ENCODE measurements around the gene MICALL2.

Gene MICALL2

DNA sequence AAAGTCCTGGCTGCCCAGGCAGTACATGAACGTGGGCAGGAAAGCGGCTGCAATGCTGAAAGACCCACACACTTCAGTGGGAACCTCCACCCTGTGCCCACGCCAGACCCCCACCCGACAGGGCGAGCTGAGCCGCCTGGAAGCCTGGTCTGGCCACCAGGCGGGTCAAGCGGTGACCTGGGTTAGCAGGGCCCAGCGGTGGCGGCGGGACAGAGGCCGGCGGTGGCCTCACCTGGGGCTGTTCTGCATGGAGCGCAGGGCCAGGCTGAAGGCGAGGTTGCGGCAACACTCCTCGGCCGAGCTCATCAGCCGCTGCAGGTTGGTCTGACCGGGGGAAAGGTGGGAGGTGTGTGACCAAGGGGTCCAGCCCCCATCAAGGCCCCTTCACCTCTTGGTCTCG is 11.6 kb upstream of the MICALL2 start:
- DNase-seq (ENCODE audit: extremely low spot score, insufficient read length, low read depth) (no peak), FAIRE-seq (no peak)

DNA sequence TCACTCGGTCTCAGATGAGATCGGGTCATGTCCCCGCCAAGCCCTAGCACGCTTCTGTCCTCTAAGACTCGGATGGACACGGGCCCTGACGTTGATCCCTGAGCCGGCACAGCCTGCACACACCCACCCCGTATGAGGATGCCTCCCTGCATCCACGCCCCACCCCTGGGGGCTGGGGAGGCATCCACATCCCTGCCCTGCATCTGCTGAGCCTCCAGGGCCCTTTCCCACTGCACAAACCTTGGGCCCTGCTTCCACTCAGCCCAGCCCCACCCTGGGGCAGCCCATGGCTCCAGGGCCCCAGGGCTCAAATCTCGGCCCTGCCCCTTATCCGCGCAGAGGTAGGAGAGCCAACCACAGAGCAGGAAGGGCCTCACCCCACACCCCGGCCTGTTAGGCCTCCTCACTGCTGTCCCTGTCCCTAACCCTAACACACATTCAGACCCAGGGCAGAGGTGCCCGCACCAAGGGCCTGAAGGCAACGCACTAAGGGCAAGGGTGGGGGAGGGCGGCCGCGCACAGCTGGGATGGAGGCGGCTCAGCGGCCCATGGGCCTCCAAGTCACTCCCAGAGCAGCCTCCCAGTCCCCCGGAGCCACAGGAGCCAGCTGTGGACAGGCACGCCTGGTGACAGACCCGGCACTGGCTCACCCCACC is 9.5 kb upstream of the MICALL2 start:
- FAIRE-seq (no peak), DNase-seq (ENCODE audit: extremely low spot score, insufficient read length, low read depth) (no peak)

DNA sequence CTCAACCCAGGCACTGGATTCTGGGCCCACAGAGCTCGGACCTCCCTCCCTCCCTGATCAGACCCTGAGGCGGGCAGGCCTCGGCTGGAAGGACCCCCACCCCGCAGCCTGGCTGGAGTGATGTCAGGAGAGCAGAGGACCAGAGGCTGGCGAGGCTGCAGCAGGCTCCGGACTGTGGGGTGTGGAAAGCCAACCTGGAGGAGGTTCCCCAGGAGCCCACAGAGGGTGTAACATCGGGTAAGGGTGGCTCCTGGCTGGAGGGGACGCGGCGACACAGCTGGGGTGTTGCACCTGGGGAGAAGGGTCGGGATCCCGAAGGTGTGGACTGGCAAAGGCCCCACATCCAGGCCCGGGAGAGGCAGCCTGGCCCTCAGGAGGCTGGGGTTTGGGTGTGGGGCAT is 8.9 kb upstream of the MICALL2 start:
- FAIRE-seq (no peak), DNase-seq (ENCODE audit: extremely low spot score, insufficient read length, low read depth) (no peak)

DNA sequence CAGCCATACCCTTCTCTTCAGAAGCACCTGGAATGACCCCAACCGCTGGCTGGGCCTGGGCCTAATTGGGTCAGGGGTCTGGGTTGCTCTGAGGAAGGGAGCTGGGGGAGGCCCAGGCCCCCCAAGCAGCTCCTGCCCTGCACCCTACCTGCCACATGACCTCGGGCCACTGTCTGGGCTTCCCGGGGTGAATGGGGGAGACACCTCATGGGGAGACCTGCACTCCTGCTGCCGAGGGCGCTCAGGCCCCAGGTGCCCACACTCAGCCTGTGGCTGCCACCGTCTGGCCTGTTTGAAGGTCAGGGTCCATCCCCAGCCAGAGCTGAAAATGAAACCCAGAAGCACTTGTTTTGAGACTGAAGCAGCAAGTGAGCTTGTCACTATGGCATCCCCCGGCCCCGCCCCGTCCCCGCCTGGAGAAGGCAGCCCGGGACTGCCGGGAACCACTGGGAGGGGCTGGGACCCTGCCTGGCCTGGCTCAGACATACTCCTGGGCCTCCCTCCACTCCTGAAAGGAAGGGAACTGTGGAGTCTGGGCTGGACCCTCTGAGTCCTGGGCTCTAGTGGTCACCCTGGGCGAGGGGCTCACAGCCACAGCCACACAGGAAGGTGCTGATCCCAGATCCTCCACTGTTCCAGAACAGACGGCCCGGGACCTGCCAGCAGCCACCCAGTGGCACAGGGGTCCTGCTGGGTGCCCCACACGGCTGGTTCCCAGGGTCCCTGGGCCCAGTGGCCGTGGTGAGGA is 7.4 kb upstream of the MICALL2 start:
- FAIRE-seq, result no peak
- no peak for DNase-seq (ENCODE audit: extremely low spot score, insufficient read length, low read depth)

DNA sequence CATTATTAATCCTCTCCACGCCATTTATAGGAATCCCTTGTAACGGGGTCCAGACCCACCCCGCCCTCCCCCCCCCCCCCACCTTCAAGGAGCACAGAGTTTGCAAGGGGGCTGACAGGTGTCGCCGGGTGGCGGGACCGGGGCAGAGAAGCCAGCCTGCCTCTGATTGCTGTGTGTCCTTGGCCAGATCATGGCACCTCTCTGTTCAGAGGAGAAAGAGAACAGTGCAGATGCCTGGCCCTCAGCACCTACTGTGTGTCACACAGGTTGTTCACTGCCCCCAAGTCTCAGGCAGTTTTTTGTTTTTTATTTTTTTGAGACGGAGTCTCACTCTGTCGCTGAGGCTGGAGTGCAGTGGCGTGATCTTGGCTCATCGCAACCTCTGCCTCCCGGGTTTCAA is 5.4 kb upstream of the MICALL2 start:
- no peak for FAIRE-seq
- DNase-seq (ENCODE audit: extremely low spot score, insufficient read length, low read depth), result no peak

DNA sequence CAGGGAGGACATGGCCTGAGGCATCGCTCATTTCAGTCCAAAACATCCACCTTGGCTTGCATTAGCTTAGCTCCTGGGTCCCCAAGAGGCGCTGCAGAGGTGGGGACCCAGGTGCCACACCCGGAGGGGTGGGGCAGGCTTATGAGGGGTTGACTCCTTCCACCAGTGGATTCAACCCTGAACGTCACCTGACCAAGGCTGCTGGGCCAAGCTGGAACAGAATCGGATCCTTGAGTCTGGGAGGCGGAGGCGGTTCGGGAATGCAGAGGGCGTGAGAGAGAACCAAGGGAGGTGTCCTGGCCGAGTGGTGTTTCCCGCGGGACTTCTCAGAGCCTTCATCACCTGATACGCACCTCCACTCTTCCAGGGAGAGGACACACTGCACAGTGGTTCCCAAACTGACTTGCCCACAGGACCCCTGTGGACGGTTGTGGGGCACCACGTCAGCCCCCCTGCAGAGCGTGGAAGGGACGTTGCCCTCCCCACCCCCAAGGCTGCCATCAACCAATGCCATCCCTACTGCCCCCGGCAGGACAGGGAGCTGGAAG is 4.5 kb upstream of the MICALL2 start:
- FAIRE-seq (no peak), DNase-seq (ENCODE audit: extremely low spot score, insufficient read length, low read depth) (no peak)

DNA sequence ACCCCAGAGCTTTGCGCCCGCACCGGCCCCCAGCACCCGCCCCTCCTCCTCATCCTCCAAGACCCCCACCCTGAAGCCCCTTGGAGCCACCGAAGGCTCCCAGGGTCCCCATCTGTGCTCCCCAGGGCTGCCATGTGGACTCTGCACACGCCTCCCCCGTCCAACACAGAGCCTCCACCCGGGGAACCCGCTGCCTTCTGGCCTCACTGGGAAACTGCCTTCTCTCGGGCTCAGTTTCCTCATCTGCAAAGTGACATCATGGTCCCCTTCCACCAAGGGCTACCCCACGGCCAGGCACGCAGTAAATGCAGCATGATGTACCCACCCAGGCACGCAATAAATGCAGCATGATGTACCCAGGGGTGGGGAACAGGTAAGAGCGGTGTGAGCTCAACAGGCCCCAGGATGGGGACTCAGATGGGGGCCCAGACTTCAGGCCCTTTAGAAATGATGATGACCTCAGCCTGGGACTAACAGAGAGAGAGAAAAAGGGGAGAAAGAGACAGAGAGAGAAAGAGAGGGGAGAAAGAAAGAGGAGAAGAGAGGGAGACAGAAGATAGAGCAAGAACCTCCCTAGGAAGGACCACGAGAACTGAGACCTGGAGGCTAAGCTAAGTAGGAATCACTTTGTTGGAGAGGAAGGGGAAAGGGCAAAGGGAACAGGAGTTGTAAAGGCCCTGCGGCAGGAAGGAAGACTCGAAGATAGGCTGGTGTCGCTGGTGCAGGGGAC is 2.5 kb upstream of the MICALL2 start:
- no peak for FAIRE-seq
- DNase-seq (ENCODE audit: extremely low spot score, insufficient read length, low read depth), result no peak

DNA sequence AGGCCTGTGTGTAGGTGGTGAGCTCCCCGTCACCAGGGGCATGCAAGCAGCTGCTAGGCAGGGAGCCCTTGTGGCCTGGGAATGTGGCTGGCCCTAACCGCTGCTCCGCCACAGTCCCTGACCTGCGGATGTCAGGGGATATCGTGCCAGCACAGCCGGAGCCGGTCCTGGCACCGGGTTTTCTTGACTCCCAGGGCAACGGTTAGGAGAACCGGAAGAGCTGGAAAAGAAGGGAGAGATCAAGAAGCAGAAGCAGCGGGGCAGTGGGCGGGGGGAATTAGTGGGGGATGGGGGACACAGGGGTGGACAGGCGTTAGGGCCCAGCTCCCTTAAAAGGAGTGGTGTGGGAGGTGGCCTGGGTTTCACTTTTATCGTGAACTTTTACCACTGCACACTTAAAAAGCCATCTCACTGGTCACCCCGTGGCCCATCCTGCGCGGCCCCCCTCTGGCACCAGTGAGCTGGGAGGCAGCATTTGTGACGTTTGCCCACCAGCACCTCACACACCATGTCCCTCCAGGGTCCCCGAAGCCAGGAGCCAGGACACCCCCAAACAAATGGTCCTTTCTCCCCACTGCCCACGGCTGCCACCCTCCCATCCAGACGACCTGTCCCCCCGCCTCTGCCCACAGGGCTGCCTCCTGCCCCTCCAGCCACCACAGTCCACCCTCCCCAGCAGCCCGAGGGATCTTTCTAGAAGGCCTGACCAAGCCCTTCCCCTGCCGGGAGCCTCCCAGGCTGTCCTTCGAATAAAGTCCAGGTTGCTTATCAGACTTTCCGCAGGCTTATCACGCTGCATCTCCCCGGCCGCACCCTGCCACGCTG is 1.8 kb upstream of the MICALL2 start:
- DNase-seq (ENCODE audit: extremely low spot score, insufficient read length, low read depth), result no peak
- FAIRE-seq, result no peak

DNA sequence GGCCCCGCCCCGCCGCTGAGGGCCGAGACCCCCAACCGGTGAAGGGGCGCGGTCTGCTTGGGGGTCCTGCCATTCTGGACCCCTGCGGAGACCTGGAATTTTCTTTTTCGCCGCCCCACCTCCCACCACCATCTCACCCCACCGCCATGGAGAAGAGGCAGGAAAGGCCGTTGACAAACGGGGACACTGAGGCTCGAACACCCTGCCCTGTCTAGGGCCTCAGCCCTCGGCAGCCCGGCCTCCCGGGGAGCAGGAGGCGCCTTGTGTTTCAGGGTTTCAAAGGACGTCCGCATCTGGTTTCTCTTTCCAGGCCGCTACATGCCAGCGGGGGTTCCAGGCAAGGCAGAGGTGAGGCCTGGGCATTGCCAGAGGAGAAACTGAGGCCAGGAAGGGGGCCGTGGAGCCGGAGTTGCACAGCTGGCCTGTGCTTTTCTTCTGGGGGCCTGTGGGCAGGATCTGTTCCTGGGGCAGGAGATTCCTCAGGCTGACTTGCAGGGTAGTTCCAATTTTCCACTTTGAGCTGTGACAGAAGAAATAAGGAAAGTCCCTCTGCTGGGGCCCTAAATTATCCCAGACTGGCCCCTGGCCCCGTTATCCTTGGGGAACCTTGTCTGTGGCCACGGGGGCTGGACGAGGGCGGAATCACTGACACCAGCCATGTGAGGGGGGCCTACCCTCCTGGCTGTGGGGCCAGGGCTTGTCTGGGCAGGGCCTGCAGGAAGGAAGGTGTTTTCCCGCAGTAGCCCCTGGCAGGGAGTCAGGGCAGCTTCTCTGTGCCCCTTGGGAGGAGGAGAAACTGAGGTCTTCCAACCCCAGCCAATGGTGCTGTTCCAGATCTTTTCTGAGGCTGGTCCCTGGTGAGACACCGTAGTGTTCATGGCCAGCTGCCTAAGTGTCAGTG is 900 bp upstream of the MICALL2 start:
- no peak for DNase-seq (ENCODE audit: extremely low spot score, insufficient read length, low read depth)
- FAIRE-seq, result no peak

DNA sequence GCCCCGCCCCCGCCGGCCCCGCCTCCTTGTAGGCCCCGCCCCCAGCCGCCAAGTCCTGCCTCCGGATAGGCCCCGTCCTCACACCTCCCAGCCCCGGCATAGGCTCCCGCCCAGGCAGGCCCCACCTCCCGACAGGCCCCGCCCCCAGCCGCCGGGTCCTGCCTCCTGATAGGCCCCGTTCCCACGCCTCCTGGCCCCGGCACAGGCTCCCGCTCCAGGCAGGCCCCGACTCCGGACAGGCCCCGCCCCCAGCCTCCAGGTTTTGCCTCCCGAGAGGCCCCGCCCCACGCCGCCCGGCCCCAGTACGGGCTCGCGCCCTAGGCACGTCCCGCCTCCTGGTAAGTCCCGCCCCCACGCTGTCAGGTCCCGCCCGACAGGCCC is 232 bp upstream of the MICALL2 start:
- FAIRE-seq (peak; percentile 78), DNase-seq (ENCODE audit: extremely low spot score, insufficient read length, low read depth) (peak; percentile 100)

DNA sequence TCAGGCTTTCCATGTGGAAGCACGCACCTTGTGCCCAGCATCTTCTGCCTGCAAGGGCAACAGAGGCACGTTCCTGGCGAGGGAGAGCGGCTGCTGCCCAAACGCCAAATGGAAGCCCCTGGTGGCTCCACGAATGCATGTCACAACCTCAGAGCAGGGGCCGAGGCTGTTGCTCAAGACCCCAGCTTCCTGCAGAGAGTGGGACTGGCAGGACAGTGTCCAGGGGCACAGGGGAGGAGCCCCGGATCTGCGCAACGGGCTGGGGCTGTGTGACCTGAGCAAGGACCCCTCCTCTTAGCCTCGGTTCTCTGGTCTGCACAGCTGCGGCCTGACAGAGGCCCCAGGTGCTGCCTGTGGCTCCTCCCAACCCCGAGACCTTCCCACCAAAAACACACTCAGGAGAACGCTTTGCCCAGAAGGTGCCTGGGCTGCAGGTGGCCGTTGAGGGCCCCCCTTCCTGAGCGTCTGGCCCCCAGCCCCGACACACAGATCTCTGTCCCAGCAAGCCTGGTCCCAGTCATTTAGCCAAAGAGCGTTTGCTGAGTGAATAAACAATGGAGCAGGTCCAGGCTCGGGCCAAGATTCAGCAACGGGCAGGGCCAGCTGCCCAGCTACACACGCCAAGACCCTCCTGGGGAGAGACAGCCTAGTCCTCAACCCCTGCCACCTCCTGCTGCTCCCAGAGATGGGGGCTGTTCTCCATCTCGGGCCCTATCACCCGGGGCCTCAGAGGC is 1.2 kb downstream of the MICALL2 start:
- DNase-seq (ENCODE audit: extremely low spot score, insufficient read length, low read depth), result no peak
- no peak for FAIRE-seq

DNA sequence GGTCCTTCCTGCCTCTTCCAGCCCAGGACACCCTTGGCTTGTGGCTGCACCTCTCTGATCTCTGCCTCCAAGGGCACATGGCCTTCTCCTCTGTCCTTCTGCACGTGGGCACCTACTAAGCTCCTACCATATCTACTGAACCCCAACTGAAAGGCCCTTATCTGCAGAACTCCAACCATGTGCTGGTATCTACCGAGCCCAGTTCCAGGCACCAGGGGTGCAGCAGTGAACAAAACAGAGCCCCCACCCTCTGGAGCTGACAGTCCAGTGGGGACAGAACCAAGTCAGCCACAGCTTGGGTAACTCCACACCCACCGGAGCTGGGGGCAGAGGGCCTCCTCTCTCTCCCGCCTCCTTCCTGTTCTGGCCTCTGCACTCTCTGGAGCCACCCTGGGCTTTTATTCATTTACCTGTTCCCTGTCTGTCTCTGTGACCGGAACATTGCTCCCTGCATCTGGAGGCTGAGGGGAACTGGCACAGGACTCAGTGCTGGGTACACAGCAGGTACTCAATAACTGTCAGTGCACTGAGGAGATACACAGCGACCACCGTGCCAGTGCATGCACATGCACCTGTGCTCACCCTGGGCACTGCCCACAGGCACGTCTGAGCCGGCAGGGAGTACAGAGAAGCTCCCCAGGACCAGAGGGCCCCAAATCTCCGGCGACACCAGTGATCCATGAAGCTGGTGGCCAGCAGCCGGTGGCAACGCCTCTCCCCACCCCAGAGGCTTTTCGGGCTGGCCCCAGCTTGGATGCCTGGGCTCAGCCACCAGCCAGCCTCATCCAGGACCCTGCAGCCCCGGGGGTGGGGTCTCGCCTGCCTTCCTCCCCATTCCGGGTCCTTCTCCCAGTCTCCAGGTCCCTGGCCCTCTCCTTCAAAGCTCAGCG is 2.0 kb downstream of the MICALL2 start:
- DNase-seq (ENCODE audit: extremely low spot score, insufficient read length, low read depth) (no peak), FAIRE-seq (no peak)

DNA sequence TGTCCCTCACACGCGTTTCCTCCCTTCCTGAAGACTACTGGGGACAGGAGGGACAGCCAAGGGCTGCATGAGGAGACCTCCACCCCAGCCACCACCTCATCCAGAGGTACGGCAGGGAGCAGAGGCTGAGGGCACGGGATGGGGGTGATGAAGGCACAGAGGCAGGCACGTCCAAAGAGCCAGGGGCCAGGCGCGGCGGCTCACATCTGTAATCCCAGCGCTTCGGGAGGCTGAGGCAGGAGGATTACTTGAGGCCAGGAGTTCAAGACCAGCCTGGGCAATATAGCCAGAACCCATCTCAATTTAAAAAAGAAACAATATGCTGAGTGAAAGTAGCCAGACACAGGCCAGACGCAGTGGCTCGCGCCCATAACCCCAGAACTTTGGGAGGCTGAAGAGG is 3.3 kb downstream of the MICALL2 start:
- no peak for FAIRE-seq
- DNase-seq (ENCODE audit: extremely low spot score, insufficient read length, low read depth), result no peak

DNA sequence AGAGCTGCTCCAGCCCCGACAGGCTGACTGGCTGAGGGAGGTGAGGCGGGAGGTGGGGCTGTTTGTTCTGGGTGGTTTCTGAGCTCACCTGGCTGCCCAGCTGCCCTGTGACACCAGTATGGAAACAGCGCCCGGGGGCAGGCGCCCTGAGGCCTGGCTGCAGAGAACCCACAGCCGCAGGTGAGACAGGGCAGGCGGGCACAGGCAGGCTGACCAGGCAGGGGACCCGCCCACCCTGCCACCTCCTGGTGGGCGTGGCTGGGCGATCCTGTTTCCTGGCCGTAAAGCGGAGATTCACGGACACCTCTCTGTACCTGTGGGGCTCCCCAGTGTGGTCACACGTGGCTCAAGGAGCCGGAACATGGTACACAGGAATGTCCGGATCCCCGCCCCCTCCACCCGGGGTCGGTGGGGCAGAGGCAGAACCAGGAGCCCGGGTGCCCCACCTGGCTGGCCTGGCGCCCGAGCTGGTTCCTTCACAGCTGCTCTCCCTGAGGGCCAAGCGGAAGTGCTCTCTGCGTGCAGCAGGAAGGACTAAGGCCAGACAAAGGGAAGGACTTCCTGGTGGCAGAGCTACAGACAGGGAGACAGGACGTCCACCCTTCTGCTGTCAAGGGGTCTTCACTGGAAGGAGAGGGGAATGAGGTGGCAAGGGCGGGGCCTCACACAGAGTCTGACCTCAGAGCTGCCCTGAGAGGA is 3.9 kb downstream of the MICALL2 start:
- DNase-seq (ENCODE audit: extremely low spot score, insufficient read length, low read depth) (no peak), FAIRE-seq (no peak)

DNA sequence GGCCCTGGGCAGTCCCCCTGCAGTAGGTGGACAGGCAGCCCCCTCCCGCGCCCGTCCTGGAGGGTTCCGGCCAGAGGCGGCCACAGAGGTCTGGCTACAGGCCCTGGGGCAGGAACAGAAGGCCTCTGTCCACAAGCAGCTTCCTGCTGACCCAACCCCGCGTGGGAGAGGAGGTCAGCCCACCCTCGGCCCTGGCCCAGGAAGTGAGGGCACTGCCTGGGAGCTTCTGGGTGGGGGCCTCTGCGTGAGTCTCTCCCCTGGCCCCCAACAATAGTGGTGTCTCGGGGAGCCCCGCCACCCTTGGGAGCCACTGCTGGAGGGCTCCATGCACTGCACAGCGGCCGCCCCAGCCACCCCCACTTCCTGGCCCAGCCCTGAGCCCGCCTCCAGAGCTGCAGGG is 4.7 kb downstream of the MICALL2 start:
- no peak for FAIRE-seq
- DNase-seq (ENCODE audit: extremely low spot score, insufficient read length, low read depth), result no peak

DNA sequence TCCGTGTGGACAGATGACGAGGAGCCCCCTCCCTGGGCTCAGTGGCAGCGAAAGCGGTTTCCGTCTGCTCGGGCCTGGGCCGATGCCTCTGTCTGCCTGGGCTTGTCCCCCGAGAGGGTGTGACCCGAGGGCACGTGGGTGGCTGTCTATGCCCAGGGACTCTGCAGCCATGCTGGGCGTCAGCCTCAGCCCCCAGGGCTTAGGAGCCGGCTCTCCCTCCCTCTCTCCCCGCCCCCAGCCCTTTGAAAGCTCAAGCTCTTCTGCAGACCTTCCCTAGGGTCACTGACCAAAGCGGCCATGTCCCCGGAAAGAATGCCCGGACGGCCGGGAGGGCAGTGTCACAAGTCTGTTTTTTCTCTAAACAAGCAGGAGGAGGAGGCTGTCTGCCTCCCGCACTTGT is 7.1 kb downstream of the MICALL2 start:
- FAIRE-seq, result no peak

DNA sequence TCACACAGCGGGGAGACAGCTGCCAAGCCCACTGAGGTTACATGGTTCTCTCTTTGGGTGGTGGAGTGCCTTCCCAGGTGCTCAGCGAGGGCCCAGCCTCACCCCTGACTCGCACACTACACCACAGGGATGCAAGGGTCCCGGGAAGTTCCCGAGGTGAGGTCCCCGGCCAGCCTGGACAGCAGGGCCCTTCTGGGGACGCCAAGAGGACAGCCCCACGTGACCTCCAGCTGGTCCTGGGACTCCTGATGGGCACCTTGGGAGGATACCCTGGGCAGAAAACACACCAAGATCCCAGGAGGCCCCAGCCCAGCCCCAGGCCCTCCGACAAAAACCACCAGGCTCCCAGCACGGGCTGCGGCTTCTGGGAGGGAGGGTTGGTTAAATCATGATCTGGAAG is 8.3 kb downstream of the MICALL2 start:
- DNase-seq (ENCODE audit: extremely low spot score, insufficient read length, low read depth), result no peak

More for the DNA sequence above, 7.1 kb downstream of the MICALL2 start:
- no peak for DNase-seq (ENCODE audit: extremely low spot score, insufficient read length, low read depth)

More for the DNA sequence above, 8.3 kb downstream of the MICALL2 start:
- FAIRE-seq, result no peak

Data from GM18507 (cell line).